ENCODE results near the gene SLC25A38.
"Not testable (repeated sequence)": the region's sequence is repeated elsewhere in the genome, so short reads cannot be mapped to it uniquely, and the experiment has no call there.

SLC25A38 gene

DNA sequence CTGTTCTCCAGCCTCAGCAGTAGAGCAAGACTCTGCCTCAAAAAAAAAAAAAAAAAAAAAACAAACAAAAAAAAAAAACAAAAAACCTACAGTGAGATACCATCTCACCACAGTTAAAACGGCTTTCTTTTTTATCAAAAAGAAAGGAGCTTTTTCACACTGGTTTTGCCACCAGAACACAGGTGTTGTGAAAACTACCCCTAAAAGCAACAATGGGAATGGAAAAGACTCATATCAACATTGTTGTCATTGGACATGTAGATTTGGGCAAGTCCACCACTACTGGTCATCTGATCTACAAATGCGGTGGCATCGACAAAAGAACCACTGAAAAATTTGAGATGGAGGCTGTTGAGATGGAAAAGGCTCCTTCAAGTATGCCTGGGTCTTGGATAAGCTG is 24.8 kb upstream of the SLC25A38 start:
- TF ChIP-seq, protein P1, sequence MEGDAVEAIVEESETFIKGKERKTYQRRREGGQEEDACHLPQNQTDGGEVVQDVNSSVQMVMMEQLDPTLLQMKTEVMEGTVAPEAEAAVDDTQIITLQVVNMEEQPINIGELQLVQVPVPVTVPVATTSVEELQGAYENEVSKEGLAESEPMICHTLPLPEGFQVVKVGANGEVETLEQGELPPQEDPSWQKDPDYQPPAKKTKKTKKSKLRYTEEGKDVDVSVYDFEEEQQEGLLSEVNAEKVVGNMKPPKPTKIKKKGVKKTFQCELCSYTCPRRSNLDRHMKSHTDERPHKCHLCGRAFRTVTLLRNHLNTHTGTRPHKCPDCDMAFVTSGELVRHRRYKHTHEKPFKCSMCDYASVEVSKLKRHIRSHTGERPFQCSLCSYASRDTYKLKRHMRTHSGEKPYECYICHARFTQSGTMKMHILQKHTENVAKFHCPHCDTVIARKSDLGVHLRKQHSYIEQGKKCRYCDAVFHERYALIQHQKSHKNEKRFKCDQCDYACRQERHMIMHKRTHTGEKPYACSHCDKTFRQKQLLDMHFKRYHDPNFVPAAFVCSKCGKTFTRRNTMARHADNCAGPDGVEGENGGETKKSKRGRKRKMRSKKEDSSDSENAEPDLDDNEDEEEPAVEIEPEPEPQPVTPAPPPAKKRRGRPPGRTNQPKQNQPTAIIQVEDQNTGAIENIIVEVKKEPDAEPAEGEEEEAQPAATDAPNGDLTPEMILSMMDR (IDR thresholded peaks at IDR 0.05; ENCODE audit: low read depth, low read length, missing control alignments): no peak
- H3K4me3 ChIP-seq (replicated peaks; ENCODE audit: low read depth, low read length): no peak overlapping the region
- DNase-seq (ENCODE audit: extremely low read depth, low read depth): no peak

DNA sequence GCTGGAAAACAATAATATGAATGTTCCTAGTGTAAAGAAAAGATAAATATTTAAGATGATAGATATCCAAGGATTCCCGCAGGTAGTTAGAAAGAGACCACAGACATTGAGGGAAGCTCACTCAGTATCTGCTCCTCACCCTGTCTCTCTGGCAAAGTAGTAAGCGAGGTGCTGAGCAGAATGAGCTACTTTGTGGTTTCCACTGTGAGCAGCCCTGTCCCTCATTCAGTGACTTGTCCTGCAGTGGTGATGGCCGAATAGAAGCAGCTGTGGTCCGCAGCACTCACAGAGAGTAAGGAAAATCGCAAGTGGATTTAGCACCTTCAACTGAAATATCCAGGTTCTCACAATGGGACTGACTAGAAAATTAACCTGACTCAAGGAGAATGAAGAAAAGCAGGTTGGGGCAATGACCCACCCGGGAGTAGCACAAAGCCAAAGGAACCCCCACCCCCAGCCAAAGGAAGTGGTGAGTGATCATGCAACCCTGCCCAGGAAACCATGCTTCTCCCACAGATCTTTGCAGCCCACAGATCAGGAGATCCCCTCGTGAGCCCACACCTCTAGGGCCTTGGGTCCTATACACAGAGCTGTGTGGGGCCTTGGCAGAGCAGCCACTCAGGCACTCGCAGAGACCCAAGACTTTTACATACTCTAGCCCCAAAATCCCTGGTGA is 21.8 kb upstream of the SLC25A38 start:
- no peak for DNase-seq (ENCODE audit: extremely low read depth, low read depth)
- TF ChIP-seq, protein P1 (IDR thresholded peaks at IDR 0.05; ENCODE audit: low read depth, low read length, missing control alignments): no peak
- H3K4me3 ChIP-seq (replicated peaks; ENCODE audit: low read depth, low read length): no peak overlapping the region

DNA sequence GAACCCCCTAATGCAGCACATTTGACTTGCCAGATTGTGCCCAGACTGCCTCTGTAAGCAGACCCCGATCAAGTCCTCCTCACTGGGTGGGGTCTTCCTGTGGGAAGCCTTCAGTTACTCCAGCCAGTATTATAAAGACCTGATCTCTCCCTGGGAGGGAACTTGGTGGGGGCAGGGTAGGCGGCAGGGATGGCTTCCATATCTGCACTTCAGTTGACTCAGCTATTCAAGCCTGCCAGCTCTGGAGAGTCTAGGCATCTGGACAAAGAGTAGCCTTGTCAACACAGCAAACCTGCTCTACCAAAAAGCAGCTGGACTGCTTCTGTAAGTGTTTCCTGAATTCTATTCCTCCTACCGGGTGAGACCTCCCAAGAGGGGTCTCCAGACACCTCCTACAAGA is 21.0 kb upstream of the SLC25A38 start:
- TF ChIP-seq, protein P1 (IDR thresholded peaks at IDR 0.05; ENCODE audit: low read depth, low read length, missing control alignments): no peak
- H3K4me3 ChIP-seq (replicated peaks; ENCODE audit: low read depth, low read length): no peak overlapping the region
- DNase-seq (ENCODE audit: extremely low read depth, low read depth): no peak

DNA sequence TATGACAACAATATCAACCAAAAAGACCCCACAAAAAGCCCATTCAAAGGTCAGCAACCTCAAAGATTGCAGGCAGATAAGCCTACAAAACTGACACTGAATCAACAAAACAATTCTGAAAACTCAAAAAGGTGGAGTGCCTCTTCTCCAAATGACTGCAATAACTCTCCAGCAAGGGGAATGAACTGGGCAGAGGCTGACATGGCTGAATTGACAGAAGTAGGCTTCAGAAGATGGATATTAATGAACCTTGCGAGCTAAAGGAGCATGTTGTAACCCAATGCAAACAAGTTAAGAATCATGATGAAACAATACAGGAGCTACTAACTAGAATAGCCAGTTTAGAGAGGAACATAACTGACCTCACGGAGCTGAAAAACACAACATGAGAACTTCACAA is 20.4 kb upstream of the SLC25A38 start:
- TF ChIP-seq, protein P1 (IDR thresholded peaks at IDR 0.05; ENCODE audit: low read depth, low read length, missing control alignments): no peak
- no peak overlapping the region for H3K4me3 ChIP-seq (replicated peaks; ENCODE audit: low read depth, low read length)
- no peak for DNase-seq (ENCODE audit: extremely low read depth, low read depth)

DNA sequence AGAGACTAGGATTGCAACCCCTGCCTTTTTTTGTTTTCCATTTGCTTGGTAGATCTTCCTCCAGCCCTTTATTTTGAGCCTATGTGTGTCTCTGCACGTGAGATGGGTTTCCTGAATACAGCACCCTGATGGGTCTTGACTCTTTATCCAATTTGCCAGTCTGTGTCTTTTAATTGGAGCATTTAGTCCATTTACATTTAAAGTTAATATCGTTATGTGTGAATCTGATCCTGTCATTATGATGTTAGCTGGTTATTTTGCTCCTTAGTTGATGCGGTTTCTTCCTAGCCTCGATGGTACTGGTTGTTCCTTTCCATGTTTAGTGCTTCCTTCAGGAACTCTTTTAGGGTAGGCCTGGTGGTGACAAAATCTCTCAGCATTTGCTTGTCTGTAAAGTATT is 12.7 kb upstream of the SLC25A38 start:
- not testable (repeated sequence) for H3K4me3 ChIP-seq (replicated peaks; ENCODE audit: low read depth, low read length); DNase-seq (ENCODE audit: extremely low read depth, low read depth)

DNA sequence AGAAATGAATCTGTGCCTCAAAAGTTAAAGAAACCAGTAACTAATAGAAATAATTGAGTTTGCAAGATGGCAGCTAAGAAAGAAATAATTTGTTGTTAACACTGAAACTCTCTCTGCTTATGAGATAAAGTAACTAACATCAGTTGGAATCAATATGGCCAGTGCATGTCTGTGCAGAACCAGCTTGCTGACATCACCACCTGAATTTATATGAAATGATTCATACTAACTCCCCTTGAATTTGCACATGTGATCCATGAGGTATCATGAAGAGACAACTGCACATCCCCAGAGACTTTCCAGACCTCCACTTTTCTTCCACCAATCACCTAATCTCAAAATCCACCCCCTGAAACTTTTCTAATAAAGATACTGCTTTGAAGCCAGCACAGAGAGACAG is 10.3 kb upstream of the SLC25A38 start:
- DNase-seq (ENCODE audit: extremely low read depth, low read depth): no peak
- TF ChIP-seq, protein P1 (IDR thresholded peaks at IDR 0.05; ENCODE audit: low read depth, low read length, missing control alignments): no peak
- no peak overlapping the region for H3K4me3 ChIP-seq (replicated peaks; ENCODE audit: low read depth, low read length)

DNA sequence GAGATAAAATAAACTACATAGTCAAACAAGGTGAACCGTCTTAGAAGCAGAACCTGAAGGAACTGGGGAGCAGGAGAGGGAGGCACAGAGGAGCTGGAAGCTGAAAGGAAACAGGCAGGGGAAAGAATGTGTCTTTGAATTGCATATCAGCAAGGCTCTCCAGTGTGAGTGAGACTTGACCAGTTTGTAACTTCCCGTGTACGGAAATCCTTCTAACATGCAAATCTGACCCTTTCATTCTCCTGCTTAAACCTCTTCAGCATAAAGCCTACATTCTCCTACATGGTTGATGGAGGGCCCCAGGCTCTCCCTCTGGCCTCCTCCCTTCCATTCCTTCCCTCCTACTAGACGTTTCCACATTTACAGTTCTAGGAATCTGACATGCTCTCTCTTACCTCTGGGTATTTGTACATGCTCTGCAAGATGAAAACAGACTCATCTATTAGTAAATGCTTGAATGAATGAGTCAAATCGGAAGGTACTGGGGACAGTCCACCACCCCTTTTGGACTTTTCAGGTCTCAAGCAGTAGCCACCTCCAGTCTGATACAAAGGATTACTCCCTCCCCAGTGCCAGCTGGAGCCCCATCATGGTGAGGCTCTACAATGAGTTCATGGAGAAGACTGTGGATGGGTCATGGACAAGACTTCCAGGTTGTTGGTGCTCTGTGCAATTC is 6.1 kb upstream of the SLC25A38 start:
- H3K4me3 ChIP-seq (replicated peaks; ENCODE audit: low read depth, low read length): no peak overlapping the region
- DNase-seq (ENCODE audit: extremely low read depth, low read depth): no peak
- TF ChIP-seq, protein P1 (IDR thresholded peaks at IDR 0.05; ENCODE audit: low read depth, low read length, missing control alignments): no peak
